B cell (primary cell): ENCODE data around the gene RAB4A.

Experiments used
- EZH2 ChIP-seq: IDR thresholded peaks from 2 replicates; pipeline ENCODE4 v1.6.1; 2012; ENCODE audit warnings: borderline replicate concordance, low read depth, mild to moderate bottlenecking, moderate library complexity, low read length; ENCODE audit not compliant: insufficient read depth, poor library complexity, severe bottlenecking
- TF ChIP-seq, protein P1 (sequence below): fragments of 200-600 bp; IDR thresholded peaks from one replicate; pipeline ENCODE4 v1.8.0; 2022; ENCODE audit warnings: antibody characterized with exemption, mild to moderate bottlenecking

DNA sequence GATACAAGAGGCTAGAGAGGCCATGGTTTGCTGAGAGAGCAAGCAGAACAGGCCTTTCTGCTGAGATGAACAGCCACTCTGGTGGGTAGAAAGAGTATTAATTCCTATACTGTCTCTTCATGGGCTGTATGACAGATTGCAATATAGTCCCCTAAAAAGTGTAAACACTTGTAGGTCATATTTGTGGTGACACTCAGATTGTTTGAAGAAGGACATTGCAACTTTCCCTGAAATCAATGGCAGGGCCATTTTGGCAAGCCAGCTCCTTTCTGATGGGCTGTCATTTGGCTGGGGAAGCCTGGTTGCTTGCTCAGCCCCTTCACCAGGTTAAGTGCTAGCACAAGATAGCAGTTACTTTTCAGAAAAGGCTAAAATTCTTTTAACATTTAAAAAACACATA, 27.5 kb downstream of the RAB4A start:
- TF ChIP-seq, protein P1, sequence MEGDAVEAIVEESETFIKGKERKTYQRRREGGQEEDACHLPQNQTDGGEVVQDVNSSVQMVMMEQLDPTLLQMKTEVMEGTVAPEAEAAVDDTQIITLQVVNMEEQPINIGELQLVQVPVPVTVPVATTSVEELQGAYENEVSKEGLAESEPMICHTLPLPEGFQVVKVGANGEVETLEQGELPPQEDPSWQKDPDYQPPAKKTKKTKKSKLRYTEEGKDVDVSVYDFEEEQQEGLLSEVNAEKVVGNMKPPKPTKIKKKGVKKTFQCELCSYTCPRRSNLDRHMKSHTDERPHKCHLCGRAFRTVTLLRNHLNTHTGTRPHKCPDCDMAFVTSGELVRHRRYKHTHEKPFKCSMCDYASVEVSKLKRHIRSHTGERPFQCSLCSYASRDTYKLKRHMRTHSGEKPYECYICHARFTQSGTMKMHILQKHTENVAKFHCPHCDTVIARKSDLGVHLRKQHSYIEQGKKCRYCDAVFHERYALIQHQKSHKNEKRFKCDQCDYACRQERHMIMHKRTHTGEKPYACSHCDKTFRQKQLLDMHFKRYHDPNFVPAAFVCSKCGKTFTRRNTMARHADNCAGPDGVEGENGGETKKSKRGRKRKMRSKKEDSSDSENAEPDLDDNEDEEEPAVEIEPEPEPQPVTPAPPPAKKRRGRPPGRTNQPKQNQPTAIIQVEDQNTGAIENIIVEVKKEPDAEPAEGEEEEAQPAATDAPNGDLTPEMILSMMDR, result no peak
- TF ChIP-seq EZH2, result no peak
